HCT116 (cell line): ENCODE results near the gene CBLC. TPM values are rescaled to one million over a fixed set of nuclear protein-coding genes. Genes with fewer than 3 reads are reported as not detected.

Experiments used
- ATAC-seq: fragments of 200-7000 bp; cut with Tn5 transposase; 2 replicates; pipeline ENCODE4 v1.9.1; 2020; ENCODE audit warnings: mild to moderate bottlenecking, moderate library complexity
- Bru-seq: library from RNA; stranded (reverse); fragments of 400-500 nt; gene quantifications from one replicate; lab custom pipeline; 2021; lab: Mats Ljungman, UMichigan
- BruChase-seq, 2 experiments: library from RNA; stranded (reverse); fragments of 400-500 nt; gene quantifications; one replicate each; lab custom pipeline; 2021; lab: Mats Ljungman, UMichigan
- BruUV-seq: library from RNA; stranded (reverse); fragments of 400-500 nt; replicated peaks from 2 replicates; lab custom pipeline; 2021; lab: Mats Ljungman, UMichigan
- CTCF ChIA-PET: fragments of 300-600 bp; sonication (Branson Sonifier 250); formaldehyde crosslinking; loops from one replicate; lab custom pipeline; 2021; ENCODE audit warnings: antibody characterized with exemption; lab: Charles Lee
- POLR2A ChIA-PET: fragments of 300-600, 350-600 bp; sonication (Branson Sonifier 250); formaldehyde crosslinking; loops from one replicate; lab custom pipeline; 2021; ENCODE audit warnings: antibody characterized with exemption; lab: Charles Lee
- RAD21 ChIA-PET, 2 experiments: fragments of 300-600 bp; sonication (Branson Sonifier 250); formaldehyde crosslinking; loops; one replicate each; lab custom pipeline; 2023; ENCODE audit warnings: low total read pairs in 2 of 2; ENCODE audit not compliant: uncharacterized antibody in 2 of 2, unreplicated experiment in 2 of 2, low non-redundant PET in 1 of 2; lab: Charles Lee
- DNase-seq: peaks from one replicate; pipeline ENCODE4 v3.0.0-alpha.2; 2010; ENCODE audit warnings: low read depth, low spot score
- H2AFZ ChIP-seq: fragments of 200-600 bp; shearing (Covaris generic), sonication (generic); 2 replicates; pipeline ENCODE4 v1.6.1; 2017; ENCODE audit warnings: low read depth, mixed run types, mixed read lengths, antibody characterized with exemption, low read length; ENCODE audit not compliant: poor library complexity, severe bottlenecking
- H3K27ac ChIP-seq: 2 replicates; pipeline ENCODE4 v1.5.1; 2012; ENCODE audit warnings: low read depth, low read length
- H3K27me3 ChIP-seq: fragments of 200-600 bp; sonication (generic); 2 replicates; pipeline ENCODE4 v1.6.1; 2016; ENCODE audit warnings: mixed run types, low read length, mixed read lengths; ENCODE audit not compliant: insufficient read depth
- H3K36me3 ChIP-seq, 2 experiments: fragments of 200-500 bp in 1 of 2; fragments of 200-600 bp in 1 of 2; sonication (Bioruptor generic) in 1 of 2; sonication (generic) in 1 of 2; 2 replicates each; pipeline versions ENCODE4 v1.5.1 to v1.6.1; 2014 to 2016; ENCODE audit warnings: low read length in 2 of 2, inconsistent platforms in 1 of 2, mixed read lengths in 1 of 2, mixed run types in 1 of 2; ENCODE audit not compliant: insufficient read depth in 2 of 2, control insufficient read depth in 1 of 2
- H3K4me1 ChIP-seq, 2 experiments: fragments of 200-600 bp in 1 of 2; sonication (generic) in 1 of 2; 2 replicates each; pipeline versions ENCODE4 v1.5.1 to v1.6.1; 2012 to 2017; ENCODE audit warnings: low read length in 2 of 2, inconsistent platforms in 1 of 2, mild to moderate bottlenecking in 1 of 2, mixed read lengths in 1 of 2, mixed run types in 1 of 2, moderate library complexity in 1 of 2; ENCODE audit not compliant: insufficient read depth in 2 of 2, control insufficient read depth in 1 of 2
- H3K4me2 ChIP-seq: fragments of 200-600 bp; sonication (generic); 2 replicates; pipeline ENCODE4 v1.6.1; 2017; ENCODE audit warnings: mixed run types, low read length, mixed read lengths
- H3K4me3 ChIP-seq, 2 experiments: fragments of 200-600 bp in 1 of 2; sonication (generic) in 1 of 2; replicated peaks in 1 of 2; 2 replicates each; pipeline ENCODE4 v1.5.1; 2011 to 2016; ENCODE audit warnings: low read length in 2 of 2, control low read depth in 1 of 2, low read depth in 1 of 2, mild to moderate bottlenecking in 1 of 2, mixed read lengths in 1 of 2, mixed run types in 1 of 2
- H3K79me2 ChIP-seq: fragments of 200-600 bp; sonication (generic); 2 replicates; pipeline ENCODE4 v1.6.1; 2017; ENCODE audit warnings: mild to moderate bottlenecking, mixed run types, low read length, moderate library complexity, mixed read lengths; ENCODE audit not compliant: insufficient read depth
- H3K9ac ChIP-seq: fragments of 200-600 bp; sonication (generic); 2 replicates; pipeline ENCODE4 v1.6.1; 2016; ENCODE audit warnings: low read length, mixed read lengths
- H3K9me2 ChIP-seq: fragments of 200-600 bp; sonication (generic), shearing (Covaris generic); 2 replicates; pipeline ENCODE4 v1.6.1; 2017; ENCODE audit warnings: mixed run types, mild to moderate bottlenecking, moderate library complexity; ENCODE audit not compliant: insufficient read depth
- H3K9me3 ChIP-seq, 2 experiments: fragments of 200-500 bp in 1 of 2; fragments of 200-600 bp in 1 of 2; sonication (Bioruptor generic) in 1 of 2; sonication (generic) in 1 of 2; 2 replicates each; pipeline ENCODE4 v1.6.1; 2014 to 2017; ENCODE audit warnings: low read length in 2 of 2, mixed read lengths in 2 of 2, inconsistent platforms in 1 of 2, low read depth in 1 of 2, mild to moderate bottlenecking in 1 of 2, mixed run types in 1 of 2, moderate library complexity in 1 of 2; ENCODE audit not compliant: control insufficient read depth in 1 of 2, insufficient read depth in 1 of 2
- H4K20me1 ChIP-seq: fragments of 200-600 bp; sonication (generic), shearing (Covaris generic); 2 replicates; pipeline ENCODE4 v1.6.1; 2017; ENCODE audit warnings: mixed run types, mild to moderate bottlenecking, moderate library complexity; ENCODE audit not compliant: insufficient read depth
- CTCF ChIP-seq, 3 experiments: fragments of 200-600 bp in 1 of 3; sonication (generic) in 1 of 3; IDR thresholded peaks in 2 of 3; conservative IDR thresholded peaks in 1 of 3; 2 replicates each; pipeline ENCODE4 v1.5.1; 2012 to 2017; ENCODE audit warnings: low read depth in 2 of 3, low read length in 2 of 3, antibody characterized with exemption in 1 of 3, borderline replicate concordance in 1 of 3, control low read depth in 1 of 3, mild to moderate bottlenecking in 1 of 3, mixed read lengths in 1 of 3, mixed run types in 1 of 3, moderate library complexity in 1 of 3; ENCODE audit not compliant: insufficient read depth in 1 of 3
- ELF1 ChIP-seq: IDR thresholded peaks from 2 replicates; pipeline ENCODE4 v1.6.1; 2012; ENCODE audit warnings: low read depth, borderline replicate concordance
- EZH2phosphoT487 ChIP-seq: fragments of 200-600 bp; IDR thresholded peaks from 2 replicates; pipeline ENCODE4 v1.6.1; 2018; ENCODE audit warnings: antibody characterized with exemption, borderline replicate concordance
- FOSL1 ChIP-seq: IDR thresholded peaks from 2 replicates; pipeline ENCODE4 v1.6.1; 2012; ENCODE audit warnings: low read depth
- MAX ChIP-seq: IDR thresholded peaks from 2 replicates; pipeline ENCODE4 v1.6.1; 2012
- POLR2AphosphoS5 ChIP-seq: IDR thresholded peaks from 2 replicates; pipeline ENCODE4 v1.6.1; 2011; ENCODE audit warnings: mild to moderate bottlenecking, low read depth, low read length, moderate library complexity
- REST ChIP-seq: IDR thresholded peaks from 2 replicates; pipeline ENCODE4 v1.6.1; 2012; ENCODE audit warnings: low read depth
- SIN3A ChIP-seq: IDR thresholded peaks from 2 replicates; pipeline ENCODE4 v1.6.1; 2012; ENCODE audit warnings: low read depth
- SRF ChIP-seq: IDR thresholded peaks from 2 replicates; pipeline ENCODE4 v1.6.1; 2012; ENCODE audit warnings: low read depth
- TCF7L2 ChIP-seq: IDR thresholded peaks from 2 replicates; pipeline ENCODE4 v1.7.0; 2011; ENCODE audit warnings: borderline replicate concordance, inconsistent platforms; ENCODE audit not compliant: insufficient read depth, insufficient read length; ENCODE audit errors: extremely low read depth
- YY1 ChIP-seq: IDR thresholded peaks from 2 replicates; pipeline ENCODE4 v1.6.1; 2011; ENCODE audit warnings: low read length, low read depth, moderate library complexity, mild to moderate bottlenecking; ENCODE audit not compliant: insufficient replicate concordance; ENCODE audit errors: extremely low read depth
- ZFX ChIP-seq: fragments of 450-650 bp; IDR thresholded peaks from 2 replicates; pipeline ENCODE4 v1.6.1; 2017
- ZNF274 ChIP-seq: fragments of 200-500 bp; sonication (Bioruptor generic); IDR thresholded peaks from 2 replicates; pipeline ENCODE4 v1.6.1; 2014; ENCODE audit warnings: mild to moderate bottlenecking, low read depth, low read length, inconsistent platforms
- intact Hi-C: fragments of 100-400 bp; cut with micrococcal nuclease; formaldehyde crosslinking; loops from 2 replicates; pipeline ENCODE4 v1.10.0; 2022
- long read RNA-seq: library from polyadenylated mRNA; unstranded; transcript quantifications from one replicate; pipeline ENCODE4 v2.0.0, GENCODE V29; 2021; ENCODE audit not compliant: unreplicated experiment
- polyA plus RNA-seq: library from polyadenylated mRNA; unstranded; fragments of >200 nt; gene quantifications from 2 replicates; pipeline ENCODE4 v1.2.1, GENCODE V29; 2012; ENCODE audit warnings: missing spikeins
- total RNA-seq: library from RNA; stranded (reverse); gene quantifications from one replicate; pipeline ENCODE4 v1.2.1, GENCODE V29; 2021; ENCODE audit not compliant: unreplicated experiment
- TF ChIP-seq, protein P1 (sequence below): IDR thresholded peaks from 2 replicates; pipeline ENCODE4 v1.6.1; 2012
- TF ChIP-seq, protein P2 (sequence below): IDR thresholded peaks from 2 replicates; pipeline ENCODE4 v1.6.1; 2011; ENCODE audit warnings: mild to moderate bottlenecking, low read length, moderate library complexity; ENCODE audit not compliant: insufficient replicate concordance; ENCODE audit errors: extremely low read depth

Gene CBLC
- 54.3 TPM for total RNA-seq
- polyA plus RNA-seq, result 54.5 and 58.3 TPM in 2 replicates
- Bru-seq, nascent RNA, result percentile 83 among the genes with signal in this experiment
- percentile 81 among the genes with signal in this experiment for BruChase-seq, experiment 1, labeled RNA remaining after a 6-hour chase
- BruChase-seq, experiment 2, labeled RNA remaining after a 2-hour chase, result percentile 80 among the genes with signal in this experiment
- long read RNA-seq, transcript CBLC-201 (11 exons, 1,579 nt), result major isoform, 33 of 50 reads
- long read RNA-seq, partial matches to known transcripts, result 1 of 50 reads
- long read RNA-seq, other reads (novel, unspliced or antisense), result 13 of 50 reads

- peaks cover 3 to 7% of the 10 kb centered on the region in 2 experiments; a peak in 2 of 4 replicates for H3K36me3 ChIP-seq
- CTCF ChIA-PET, result interaction anchor here (1.0 kb wide), 1 partner anchor 54 kb away, joined by 6 read pairs; no protein-coding TSS in a partner anchor
- RAD21 ChIA-PET, result interaction anchor here in 1 of 2 experiments (2.0 kb wide), 1 partner anchor 54 kb away, joined by 5 read pairs; no protein-coding TSS in a partner anchor
- H3K27ac ChIP-seq, result peak within 1 kb of the TSS; percentile 90
- peak within 1 kb of the TSS; percentile 54 for H2AFZ ChIP-seq
- no TSS peak for BruUV-seq
- H3K4me1 ChIP-seq, result peaks cover 51 to 69% of the 10 kb centered on the region in 2 experiments
- POLR2A ChIA-PET, result interaction anchor here (1.1 kb wide), 1 partner anchor 195 kb away, joined by 3 read pairs; no protein-coding TSS in a partner anchor
- peak within 1 kb of the TSS; percentile 98 for H3K4me2 ChIP-seq
- H3K79me2 ChIP-seq, result peaks cover 37% of the 10 kb centered on the region
- peak; percentile 94 for DNase-seq
- H3K9me3 ChIP-seq, result no peaks in the 10 kb centered on the region
- H3K4me3 ChIP-seq, result peak within 1 kb of the TSS; percentile 75 to 96
- no peaks in the 10 kb centered on the region for H3K27me3 ChIP-seq
- peak within 1 kb of the TSS; percentile 96 for H3K9ac ChIP-seq
- intact Hi-C loops, result loop anchor here (2.0 to 5.0 kb wide), 2 partner anchors 36 to 67 kb away; no protein-coding TSS in a partner anchor
- H3K9me2 ChIP-seq, result no peaks in the 10 kb centered on the region
- no peaks in the 10 kb centered on the region for H4K20me1 ChIP-seq
- peak; percentile 90 for ATAC-seq
- TF ChIP-seq ZNF274, result no peak
- peak; percentile 41 for TF ChIP-seq TCF7L2
- no peak for TF ChIP-seq SRF
- TF ChIP-seq FOSL1, result no peak
- TF ChIP-seq, protein P1, sequence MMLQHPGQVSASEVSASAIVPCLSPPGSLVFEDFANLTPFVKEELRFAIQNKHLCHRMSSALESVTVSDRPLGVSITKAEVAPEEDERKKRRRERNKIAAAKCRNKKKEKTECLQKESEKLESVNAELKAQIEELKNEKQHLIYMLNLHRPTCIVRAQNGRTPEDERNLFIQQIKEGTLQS, result no peak
- no peak for TF ChIP-seq ELF1
- TF ChIP-seq SIN3A, result no peak
- peak; percentile 92 for TF ChIP-seq POLR2AphosphoS5
- peak; percentile 72; the same call in 1 of the 2 replicates for TF ChIP-seq ZFX
- no peak for TF ChIP-seq YY1
- TF ChIP-seq, protein P2, sequence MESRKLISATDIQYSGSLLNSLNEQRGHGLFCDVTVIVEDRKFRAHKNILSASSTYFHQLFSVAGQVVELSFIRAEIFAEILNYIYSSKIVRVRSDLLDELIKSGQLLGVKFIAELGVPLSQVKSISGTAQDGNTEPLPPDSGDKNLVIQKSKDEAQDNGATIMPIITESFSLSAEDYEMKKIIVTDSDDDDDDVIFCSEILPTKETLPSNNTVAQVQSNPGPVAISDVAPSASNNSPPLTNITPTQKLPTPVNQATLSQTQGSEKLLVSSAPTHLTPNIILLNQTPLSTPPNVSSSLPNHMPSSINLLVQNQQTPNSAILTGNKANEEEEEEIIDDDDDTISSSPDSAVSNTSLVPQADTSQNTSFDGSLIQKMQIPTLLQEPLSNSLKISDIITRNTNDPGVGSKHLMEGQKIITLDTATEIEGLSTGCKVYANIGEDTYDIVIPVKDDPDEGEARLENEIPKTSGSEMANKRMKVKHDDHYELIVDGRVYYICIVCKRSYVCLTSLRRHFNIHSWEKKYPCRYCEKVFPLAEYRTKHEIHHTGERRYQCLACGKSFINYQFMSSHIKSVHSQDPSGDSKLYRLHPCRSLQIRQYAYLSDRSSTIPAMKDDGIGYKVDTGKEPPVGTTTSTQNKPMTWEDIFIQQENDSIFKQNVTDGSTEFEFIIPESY, result no peak
- TF ChIP-seq MAX, result peak; percentile 94
- no peak for TF ChIP-seq EZH2phosphoT487
- peak in 2 of 3 experiments; percentile 17 to 20; a peak in 2 of 6 replicates for TF ChIP-seq CTCF (IDR thresholded peaks at IDR 0.05 in 2 of 3, conservative IDR thresholded peaks at IDR 0.05 in 1 of 3; ENCODE audit: borderline replicate concordance in 1 of 3, insufficient read depth in 1 of 3, low read depth in 2 of 3, low read length in 2 of 3)
- no peak for TF ChIP-seq REST
These were observed at the start of gene CBLC for GRCh38 chr19:44777715-44778347. TSS of gene CBLC (plus strand) at chr19:44777890. CDS start at chr19:44777932, 42 bp downstream.
